GM06990 (cell line): ENCODE measurements around the gene SLC35F3.

ENCODE experiments used
- DNase-seq: peaks from one replicate; pipeline ENCODE4 v3.0.0-alpha.2; 2011; ENCODE audit not compliant: insufficient read length; ENCODE audit errors: extremely low read depth
- H3K27me3 ChIP-seq: replicated peaks from 2 replicates; pipeline ENCODE4 v1.6.0; 2011; ENCODE audit warnings: low read length; ENCODE audit not compliant: control insufficient read depth, insufficient read depth
- H3K36me3 ChIP-seq: 2 replicates; pipeline ENCODE4 v1.5.1; 2011; ENCODE audit warnings: low read length; ENCODE audit not compliant: control insufficient read depth, insufficient read depth
- H3K4me3 ChIP-seq: replicated peaks from 2 replicates; pipeline ENCODE4 v1.5.1; 2011; ENCODE audit warnings: low read depth, mild to moderate bottlenecking, control low read depth, low read length
- TF ChIP-seq, protein P1 (sequence below): IDR thresholded peaks from 2 replicates; pipeline ENCODE4 v1.5.1; 2011; ENCODE audit warnings: low read length, control low read depth, mild to moderate bottlenecking, inconsistent platforms; ENCODE audit not compliant: insufficient read depth, poor library complexity, severe bottlenecking

SLC35F3 gene

DNA sequence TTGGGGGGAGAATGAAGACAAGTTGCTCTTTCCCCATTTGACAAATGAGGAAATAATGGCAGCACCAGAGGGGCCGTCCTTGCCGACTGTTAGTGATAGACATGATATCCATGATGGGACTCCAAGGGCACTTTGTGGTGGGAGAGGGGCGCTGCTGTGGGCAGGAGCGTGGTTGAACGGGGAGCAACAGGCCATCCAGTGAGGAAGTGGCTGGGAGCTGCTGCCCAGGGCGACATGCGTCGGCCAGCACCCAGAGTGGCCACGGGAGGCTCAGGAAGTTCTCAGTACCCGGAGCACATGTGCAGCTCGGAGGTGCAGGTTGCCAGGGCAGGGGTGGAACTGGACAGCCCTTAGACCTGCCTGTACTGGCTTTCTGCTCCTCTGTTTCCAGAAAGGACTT lies 71.0 kb downstream of the SLC35F3 start:
- TF ChIP-seq, protein P1, sequence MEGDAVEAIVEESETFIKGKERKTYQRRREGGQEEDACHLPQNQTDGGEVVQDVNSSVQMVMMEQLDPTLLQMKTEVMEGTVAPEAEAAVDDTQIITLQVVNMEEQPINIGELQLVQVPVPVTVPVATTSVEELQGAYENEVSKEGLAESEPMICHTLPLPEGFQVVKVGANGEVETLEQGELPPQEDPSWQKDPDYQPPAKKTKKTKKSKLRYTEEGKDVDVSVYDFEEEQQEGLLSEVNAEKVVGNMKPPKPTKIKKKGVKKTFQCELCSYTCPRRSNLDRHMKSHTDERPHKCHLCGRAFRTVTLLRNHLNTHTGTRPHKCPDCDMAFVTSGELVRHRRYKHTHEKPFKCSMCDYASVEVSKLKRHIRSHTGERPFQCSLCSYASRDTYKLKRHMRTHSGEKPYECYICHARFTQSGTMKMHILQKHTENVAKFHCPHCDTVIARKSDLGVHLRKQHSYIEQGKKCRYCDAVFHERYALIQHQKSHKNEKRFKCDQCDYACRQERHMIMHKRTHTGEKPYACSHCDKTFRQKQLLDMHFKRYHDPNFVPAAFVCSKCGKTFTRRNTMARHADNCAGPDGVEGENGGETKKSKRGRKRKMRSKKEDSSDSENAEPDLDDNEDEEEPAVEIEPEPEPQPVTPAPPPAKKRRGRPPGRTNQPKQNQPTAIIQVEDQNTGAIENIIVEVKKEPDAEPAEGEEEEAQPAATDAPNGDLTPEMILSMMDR = no peak
- Histone ChIP-seq H3K27me3 (no peaks in the 10 kb centered on the region; the same call in 1 of the 2 replicates), H3K4me3 (no peak overlapping the region), H3K36me3 (no peaks in the 10 kb centered on the region)
- DNase-seq = no peak

DNA sequence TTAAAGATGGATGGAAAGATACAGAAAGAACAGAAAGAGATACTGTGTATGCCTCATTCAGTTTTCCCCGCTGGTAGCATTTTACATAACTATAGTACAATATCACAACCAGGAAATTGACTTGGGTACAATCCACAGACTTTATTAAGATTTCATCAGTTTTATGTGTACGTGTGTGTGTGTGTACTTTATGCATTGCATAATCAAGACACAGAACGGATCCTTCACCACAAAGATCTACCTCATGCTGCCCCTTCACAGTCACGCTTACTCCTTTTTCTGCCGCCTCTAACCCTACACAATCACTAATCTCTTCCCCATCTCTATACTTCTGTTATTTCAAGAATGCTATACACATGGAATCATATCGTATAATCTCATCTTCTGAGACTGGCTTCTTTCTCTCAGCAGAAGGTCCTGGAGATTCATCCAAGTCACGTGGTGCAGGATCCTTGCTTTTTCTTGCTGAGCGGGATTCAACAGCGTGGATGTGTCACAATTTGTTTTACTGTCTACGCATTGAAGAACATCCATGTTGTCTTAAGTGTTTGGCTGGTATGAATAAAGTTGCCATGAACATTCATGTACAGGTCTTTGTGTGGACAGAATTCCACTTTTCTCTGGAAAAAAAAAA lies 76.7 kb downstream of the SLC35F3 start:
- Histone ChIP-seq H3K36me3 (no peaks in the 10 kb centered on the region), H3K27me3 (no peaks in the 10 kb centered on the region; the same call in 1 of the 2 replicates), H3K4me3 (no peak overlapping the region)
- TF ChIP-seq, protein P1 = no peak
- no peak for DNase-seq

DNA sequence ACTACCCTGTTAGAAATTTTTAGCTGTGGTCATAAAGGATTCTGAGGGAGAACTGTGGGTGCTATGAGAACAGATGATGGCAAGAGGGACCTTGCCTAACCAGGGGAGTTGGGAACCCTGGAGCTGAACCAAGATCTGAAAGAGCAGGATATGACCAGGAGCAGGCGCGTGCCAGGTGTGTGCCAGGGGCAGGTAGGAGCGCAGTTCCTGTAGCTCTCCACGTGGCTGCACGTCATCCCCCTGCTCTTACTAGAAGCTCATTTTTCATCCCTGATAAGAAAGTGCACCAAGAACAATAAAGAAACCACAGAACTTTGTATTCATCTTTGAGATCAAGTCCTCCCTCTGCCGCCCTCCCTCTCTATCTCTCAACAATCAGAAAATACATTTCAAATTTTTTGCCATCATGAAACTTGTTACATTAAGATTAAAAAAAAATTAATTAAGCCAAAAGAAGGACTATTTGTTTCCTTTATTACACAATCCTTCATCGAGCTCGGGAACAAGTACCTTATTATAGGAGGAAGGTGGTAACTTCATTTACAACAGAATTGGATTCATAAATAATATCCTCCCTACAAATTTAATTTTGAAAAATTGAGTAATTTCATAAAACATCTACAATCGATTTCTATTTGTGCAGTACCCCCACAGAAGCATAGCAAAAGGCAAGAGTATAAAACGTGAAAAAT lies 78.5 kb downstream of the SLC35F3 start:
- TF ChIP-seq, protein P1 = no peak
- no peak for DNase-seq
- no peaks in the 10 kb centered on the region; the same call in 1 of the 2 replicates for H3K27me3 ChIP-seq
- no peaks in the 10 kb centered on the region for H3K36me3 ChIP-seq
- H3K4me3 ChIP-seq = no peak overlapping the region

DNA sequence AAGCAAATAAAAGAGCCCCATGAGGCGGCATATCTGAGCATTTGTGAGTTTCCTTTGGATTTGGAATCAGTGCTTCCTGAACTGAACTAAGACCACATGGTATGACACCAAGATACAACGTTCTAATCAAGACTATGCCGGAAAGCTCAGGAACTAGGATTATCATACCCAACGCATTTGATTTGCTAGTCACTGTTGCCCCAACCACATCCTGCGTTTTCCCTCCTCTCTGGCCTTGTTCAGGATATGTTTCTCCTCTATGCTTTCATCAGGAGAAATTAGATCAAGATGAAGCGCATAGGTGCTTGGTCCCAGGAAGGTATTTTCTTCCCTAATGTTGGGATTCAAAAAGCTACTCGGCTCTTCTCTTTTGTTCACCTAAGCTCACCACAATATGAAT lies 79.3 kb downstream of the SLC35F3 start:
- no peak for DNase-seq
- Histone ChIP-seq H3K27me3 (no peaks in the 10 kb centered on the region; the same call in none of the 2 replicates), H3K36me3 (no peaks in the 10 kb centered on the region), H3K4me3 (no peak overlapping the region)
- TF ChIP-seq, protein P1 = no peak

DNA sequence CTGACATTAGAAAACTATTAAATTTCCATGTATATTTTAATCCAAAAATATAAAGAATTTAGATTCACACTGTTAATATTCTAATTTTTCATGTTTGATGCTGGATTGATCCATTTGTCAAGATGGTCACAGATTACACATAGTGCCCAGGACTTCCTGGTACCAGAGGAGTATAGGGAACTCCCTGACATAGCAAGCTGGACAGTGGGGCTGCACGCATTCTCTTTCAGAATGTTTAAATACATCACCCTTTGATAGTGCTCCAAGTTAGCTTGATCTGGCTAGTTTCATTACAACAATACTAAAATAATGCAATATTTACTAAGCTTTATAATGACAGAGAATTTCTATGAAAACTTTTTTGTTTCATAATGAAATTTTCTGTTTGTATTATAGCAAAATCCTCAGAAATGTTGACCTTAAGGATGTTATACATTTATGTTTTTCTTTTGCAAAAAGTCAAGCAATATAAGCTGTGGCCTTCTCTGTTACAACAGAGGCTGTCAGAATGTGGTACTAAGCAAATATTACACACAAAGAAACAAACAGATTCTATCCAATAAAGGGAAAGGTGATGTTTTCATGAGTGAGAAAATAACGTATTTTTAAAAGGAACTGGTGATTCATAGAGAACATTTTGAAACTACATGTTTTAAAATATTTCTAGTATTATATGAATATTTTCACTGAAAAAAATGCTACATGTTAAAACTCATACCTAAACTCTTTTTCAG lies 84.7 kb downstream of the SLC35F3 start:
- H3K4me3 ChIP-seq = no peak overlapping the region
- H3K27me3 ChIP-seq = no peaks in the 10 kb centered on the region; the same call in none of the 2 replicates
- H3K36me3 ChIP-seq = no peaks in the 10 kb centered on the region
- TF ChIP-seq, protein P1 = no peak
- no peak for DNase-seq
